Non-pigmented ciliary epithelial cell (primary cell): ENCODE results near the gene KTN1.
A peak's percentile ranks its signal among the peaks of the same experiment; 100 is the strongest.

Experiments used
- DNase-seq: peaks from one replicate; pipeline ENCODE4 v3.0.0-alpha.2; 2010; ENCODE audit warnings: low read depth

KTN1 gene, protein sequence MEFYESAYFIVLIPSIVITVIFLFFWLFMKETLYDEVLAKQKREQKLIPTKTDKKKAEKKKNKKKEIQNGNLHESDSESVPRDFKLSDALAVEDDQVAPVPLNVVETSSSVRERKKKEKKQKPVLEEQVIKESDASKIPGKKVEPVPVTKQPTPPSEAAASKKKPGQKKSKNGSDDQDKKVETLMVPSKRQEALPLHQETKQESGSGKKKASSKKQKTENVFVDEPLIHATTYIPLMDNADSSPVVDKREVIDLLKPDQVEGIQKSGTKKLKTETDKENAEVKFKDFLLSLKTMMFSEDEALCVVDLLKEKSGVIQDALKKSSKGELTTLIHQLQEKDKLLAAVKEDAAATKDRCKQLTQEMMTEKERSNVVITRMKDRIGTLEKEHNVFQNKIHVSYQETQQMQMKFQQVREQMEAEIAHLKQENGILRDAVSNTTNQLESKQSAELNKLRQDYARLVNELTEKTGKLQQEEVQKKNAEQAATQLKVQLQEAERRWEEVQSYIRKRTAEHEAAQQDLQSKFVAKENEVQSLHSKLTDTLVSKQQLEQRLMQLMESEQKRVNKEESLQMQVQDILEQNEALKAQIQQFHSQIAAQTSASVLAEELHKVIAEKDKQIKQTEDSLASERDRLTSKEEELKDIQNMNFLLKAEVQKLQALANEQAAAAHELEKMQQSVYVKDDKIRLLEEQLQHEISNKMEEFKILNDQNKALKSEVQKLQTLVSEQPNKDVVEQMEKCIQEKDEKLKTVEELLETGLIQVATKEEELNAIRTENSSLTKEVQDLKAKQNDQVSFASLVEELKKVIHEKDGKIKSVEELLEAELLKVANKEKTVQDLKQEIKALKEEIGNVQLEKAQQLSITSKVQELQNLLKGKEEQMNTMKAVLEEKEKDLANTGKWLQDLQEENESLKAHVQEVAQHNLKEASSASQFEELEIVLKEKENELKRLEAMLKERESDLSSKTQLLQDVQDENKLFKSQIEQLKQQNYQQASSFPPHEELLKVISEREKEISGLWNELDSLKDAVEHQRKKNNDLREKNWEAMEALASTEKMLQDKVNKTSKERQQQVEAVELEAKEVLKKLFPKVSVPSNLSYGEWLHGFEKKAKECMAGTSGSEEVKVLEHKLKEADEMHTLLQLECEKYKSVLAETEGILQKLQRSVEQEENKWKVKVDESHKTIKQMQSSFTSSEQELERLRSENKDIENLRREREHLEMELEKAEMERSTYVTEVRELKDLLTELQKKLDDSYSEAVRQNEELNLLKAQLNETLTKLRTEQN (N-terminal part only)

GRCh38 chr14:55579724-55580469 lies at the start of gene KTN1:
Gene KTN1, plus strand, starts transcription at chr14:55580207. Its CDS starts 31,842 bp downstream, at chr14:55612049.
- no peak for DNase-seq

GRCh38 chr14:55530464-55530863 lies 49.5 kb upstream of the KTN1 start:
- no peak for DNase-seq

DNA sequence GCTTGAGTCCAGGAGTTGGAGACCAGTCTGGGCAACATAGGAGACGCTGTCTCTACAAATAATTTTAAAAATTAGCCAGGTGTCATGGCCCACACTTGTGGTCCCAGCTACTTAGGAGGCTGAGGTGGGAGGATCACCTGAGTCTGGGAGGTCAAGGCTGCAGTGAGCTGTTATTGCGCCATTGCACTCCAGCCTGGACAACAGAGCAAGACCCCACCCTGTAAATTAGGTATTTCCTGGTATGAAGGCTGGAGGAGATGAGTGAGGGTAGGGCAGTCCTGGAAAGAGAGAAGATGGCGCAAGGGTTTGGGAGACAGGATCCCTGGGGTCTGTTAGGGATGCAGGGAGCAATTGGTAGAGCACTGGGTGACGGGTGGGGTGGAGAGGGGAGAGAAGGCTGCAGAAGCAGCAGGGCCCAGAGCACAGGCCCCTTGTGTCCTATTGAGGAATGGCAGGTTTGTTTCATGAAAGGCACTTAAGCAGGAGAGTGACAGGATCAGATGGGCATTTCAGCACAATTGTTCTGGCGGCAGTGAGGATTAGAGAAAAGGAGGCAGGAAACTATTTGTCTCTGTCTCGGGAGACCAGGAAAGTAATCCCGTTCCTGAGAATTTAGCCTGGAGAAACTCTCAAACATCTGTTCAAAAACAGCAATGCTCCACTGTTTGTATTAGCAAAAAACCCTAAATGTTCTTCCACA lies 47.2 kb upstream of the KTN1 start:
- no peak for DNase-seq

DNA sequence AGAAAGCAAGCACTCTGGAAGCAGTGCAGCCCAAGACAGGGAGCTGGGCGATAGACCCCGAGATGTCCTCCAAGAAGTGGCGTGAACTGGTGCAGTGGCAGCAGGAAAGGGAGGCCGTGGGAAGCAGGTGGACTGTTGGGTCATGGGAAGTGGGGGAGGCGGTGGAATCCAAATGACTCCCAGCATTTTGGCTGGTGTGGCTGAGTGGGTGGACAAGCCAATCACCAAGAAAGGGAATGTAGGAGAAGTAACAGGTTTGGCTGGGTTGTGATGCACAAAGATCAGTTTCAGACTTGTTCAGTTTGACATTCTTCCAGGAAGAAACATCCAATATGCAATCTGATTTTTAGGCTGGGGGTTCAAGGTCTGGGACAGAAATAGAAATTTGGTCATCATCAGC lies 46.0 kb upstream of the KTN1 start:
- DNase-seq = no peak

- DNase-seq = peak; percentile 9
These were observed 44.3 kb upstream of the KTN1 start for GRCh38 chr14:55535516-55536203.

- DNase-seq = no peak
These were observed 43.8 kb upstream of the KTN1 start for GRCh38 chr14:55536204-55536708.

GRCh38 chr14:55537782-55538181 lies 42.2 kb upstream of the KTN1 start:
- no peak for DNase-seq

DNA sequence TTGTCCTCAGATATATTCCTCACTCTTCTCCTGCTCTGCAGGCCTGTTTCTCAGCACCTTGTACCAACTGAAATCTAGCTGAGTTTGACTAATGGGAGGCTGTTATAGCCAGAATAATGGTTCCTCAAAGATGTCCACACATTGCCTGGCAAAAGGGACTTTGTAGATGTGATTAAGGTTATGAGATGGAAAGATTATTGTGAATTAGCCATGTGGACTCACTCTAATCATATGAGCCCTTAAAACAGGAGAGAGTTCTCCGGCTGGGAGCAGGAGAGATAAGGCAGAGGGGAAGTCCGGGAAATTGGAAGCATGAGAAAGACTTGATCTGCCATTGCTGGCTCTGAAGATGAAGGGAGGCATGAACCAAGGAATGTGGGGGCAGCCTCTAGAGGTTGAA lies 40.0 kb upstream of the KTN1 start:
- DNase-seq = no peak

DNA sequence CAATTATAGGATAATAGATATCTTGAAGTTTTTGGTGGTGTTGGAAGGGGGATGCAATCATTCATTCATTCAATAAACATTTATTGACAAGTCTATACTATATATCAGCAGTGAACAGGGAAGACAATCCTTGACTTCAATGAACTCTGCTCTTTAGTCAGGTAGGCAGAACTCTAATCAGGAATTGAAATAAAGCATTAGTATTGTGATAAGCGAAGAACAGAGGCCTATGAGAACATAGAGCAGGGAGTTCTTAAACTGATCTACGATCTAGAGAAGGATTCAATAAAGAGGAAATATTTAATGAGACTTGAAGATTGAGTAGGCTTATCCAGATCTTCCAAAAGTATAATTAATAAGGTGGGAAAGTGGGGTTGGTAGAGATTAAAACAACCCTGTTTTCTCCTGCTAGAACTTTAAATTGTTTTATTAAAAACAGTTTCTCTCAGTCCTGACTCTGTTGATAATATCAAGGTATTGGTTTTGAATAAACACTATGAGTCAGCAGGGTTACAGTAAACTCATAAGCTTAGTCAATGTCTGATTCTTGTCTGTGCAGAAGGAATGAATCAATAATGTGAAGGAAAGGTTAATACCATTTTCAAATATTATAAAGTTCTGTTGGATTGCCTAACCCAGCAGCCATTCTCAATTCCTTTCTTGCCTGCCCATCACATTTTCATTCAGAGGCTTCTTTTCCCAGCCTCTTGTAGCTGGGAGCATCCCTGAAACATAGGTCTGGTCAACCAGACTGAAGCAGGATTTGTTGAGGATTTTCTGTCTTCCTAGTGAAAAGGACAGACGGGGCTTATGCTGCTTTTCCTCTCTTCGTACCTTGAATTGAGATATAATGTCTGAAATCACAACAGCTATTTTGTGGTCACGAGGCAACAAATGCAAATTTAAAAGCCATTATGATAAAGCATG lies 38.9 kb upstream of the KTN1 start:
- DNase-seq = peak; percentile 6

DNA sequence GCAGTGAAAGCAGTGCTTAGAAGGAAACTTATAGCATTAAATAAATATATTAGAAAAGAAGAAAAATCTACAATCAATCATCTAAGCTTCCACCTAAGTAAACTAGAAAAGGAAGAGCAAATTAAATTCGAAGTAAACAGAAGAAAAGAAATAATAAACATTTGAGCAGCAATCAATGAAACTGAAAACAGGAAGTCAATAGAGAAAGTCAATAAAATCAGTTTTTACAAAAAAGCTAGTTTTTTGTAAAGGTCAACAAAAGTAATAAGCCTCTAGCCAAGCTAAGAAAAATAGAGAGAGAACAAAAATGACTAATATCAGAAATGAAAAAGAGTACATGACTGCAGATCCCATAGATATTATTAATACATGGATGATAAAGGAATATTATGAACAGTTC lies 34.2 kb upstream of the KTN1 start:
- no peak for DNase-seq

DNA sequence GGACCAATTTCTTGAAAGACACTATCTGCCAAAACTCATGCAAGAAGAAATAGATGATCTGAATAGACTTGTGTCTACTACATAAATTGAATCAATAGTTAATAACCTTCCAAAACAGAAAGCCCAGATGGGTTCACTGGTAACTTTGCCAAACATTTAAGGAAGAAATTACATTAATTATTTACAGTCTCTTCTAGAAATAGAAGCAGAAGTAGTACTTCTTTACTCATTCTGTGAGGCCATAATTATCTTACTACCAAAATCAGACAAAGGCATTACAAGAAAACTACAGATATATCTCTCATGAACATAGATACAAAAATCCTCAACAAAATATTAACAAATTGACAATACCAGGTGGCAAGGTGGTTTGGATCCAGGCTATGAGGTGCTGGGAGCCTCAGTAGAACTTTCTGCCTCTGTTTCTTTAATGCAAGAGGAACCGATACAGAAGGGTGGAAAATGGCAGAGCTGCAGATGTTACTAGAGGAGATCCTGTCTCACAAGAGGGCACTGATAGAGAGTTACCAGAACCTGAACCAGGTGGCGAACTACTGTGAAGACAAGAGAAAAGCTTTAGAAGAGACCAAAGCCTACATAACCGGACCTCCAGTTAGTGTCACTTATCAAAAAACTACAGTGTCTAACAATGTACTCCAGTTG lies 33.7 kb upstream of the KTN1 start:
- no peak for DNase-seq

DNA sequence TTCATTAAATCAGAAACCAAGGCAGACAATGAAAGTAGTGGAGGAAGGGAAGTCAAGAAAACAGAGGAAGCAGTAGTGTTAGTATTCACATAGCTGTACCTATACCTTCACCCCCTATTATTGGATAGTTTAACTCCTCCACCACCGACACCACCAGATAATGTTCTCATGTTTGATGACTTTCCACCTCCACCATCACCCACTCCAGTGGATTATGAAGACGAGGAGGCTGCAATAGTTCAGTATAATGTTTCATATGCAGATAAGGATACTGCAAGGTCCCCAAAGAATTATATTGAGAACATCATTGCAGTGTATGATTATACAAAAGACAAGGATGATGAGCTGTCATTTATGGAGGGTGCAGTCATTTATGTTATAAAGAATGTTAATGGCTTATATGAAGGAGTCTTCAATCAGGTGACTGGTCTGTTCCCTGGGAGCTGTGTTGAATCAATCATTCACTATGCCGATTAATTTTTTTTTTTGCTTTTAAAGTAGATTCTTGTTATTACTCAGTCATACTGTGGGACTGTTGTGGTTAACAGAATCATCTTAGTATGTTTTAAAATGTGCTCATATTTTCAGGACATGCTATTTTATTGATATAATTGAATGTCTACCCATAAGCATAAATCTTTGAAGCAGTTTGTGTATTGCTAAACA lies 32.2 kb upstream of the KTN1 start:
- DNase-seq = no peak

GRCh38 chr14:55553791-55554190 lies 26.2 kb upstream of the KTN1 start:
- no peak for DNase-seq

DNA sequence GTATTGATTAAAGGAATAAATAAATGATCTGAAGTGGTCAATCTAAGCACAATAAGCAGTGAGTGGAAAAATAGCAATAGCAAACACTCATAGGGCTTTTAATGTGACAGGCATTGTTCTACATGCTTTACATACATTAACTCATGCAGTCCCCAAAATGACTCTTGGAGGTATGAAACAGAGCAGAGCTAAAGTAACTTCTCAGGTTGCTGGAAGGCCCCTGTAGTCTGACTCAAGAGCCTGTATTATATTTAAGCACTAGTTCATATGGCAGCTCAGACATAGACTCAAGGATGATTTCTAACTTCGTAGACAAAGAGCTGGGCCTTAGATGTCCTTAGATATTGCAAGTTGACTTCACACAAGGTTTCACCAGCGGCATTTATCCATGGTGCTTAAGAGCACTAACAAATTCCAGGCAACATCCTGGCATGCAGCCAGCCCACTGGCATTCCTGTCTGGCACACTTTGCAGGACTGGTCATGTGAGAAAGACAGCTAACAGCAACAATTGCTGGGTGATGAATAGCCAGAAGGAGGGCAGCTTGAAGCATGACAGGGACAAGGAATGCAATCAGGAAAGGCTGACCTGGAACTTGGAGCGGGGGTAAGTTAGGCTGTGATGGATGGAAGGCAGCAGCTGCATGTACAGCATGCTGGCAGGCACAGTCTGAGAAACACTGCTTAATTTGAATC lies 22.9 kb upstream of the KTN1 start:
- peak; percentile 41 for DNase-seq

- no peak for DNase-seq
These were observed 17.9 kb upstream of the KTN1 start for GRCh38 chr14:55562135-55562534.

DNA sequence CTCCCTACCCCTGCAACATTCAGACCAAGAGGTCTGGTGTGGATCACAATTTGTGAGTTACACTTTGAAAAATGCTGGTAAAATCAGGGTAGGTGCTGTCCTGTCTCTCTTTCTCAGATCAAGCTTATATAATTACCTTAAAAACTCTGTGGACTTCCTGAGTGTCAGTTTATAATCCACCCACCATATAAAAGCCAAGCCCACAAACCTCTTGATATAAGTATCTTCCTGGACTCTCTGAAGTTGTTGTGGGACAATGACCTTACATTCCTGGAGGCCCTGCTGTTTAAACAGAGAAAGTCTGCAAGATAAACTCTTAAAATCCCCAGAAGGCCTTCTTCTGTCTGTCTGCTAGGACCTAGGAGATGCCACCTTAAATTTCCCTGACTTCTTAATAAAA lies 11.4 kb upstream of the KTN1 start:
- DNase-seq = no peak
